Measurements from ENCODE around the gene CDRT4. TPM values are rescaled to one million over a fixed set of nuclear protein-coding genes. Genes with fewer than 3 reads are reported as not detected.

CDRT4 gene
- total RNA-seq, 1 donor from 2014 or later, result 3.4 TPM

DNA sequence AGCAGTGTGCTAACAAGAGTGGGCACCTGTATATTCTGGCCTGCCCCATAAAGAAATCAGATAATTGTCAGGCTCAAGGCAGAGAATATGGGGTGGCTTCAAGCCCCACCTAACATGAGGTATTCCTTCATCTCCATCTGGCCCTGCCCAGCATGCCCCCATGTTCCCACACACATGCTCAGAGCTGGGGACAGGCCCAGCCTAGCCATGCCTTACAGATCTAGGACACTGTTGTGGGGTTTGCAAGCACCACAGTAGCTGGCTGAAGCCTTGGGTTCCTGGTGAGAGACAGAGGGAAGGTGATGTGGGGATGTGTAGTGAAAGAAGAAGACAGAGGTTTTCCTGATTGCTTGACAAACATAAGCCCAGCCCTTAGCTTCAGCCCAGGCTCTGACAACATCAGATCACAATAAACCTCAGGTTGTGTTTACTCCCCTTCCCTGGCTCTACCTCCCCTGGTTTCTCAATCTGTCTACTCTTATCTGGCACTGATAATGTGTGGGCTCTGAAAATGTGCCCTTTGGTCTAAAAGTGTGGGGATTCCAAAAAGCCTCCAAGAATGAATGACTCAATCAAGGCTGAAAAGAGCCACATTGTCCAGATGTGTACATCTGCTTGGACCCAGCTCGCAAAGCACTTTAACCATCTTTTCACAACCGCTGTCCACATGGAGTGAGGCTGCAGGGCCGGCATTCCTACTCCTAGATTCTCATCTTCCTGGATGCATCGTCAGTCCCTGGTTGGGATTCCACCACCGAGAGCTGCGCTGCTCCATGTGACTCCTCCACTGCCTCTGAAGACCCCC is 34.4 kb downstream of the CDRT4 start:
- DNase-seq (ENCODE audit: low read depth), result no peak

DNA sequence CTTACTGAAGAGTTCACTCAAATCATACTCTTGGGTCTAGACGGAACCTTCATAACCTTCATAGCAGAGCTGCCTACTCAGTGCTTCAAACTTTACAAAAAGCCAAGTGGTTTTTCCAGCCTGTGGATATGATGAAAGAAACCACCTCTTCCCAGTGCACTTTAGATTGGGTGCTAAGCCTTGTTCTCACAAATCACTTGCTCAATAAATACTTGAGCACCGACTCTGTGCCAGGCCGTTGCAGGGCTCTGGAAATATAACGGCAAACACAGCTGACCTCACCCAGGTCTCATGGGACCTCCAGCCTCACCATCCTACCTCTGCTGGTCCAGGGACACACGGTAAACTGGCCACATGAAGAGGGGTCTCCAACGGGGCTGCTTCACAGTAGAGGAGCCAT is 35.7 kb downstream of the CDRT4 start:
- no peak for DNase-seq (ENCODE audit: low read depth)

DNA sequence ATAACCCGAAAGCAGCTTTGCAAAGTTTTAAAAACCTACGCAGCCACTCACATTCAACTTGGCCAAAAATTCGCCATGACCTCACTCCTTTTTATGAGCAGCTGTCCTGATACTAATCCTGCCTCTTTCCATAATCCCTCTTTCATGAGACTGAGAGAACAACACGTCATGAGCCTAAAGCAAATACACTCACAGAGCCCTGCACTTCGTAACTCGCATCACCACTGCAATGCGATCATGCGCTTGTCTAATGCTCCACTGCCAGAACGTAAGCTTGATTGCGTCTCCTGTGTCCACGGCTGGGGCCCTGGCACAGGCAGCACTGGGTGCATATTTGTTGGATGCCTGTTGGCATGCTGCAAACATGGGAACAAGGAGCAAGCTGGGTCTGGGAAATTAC is 36.2 kb downstream of the CDRT4 start:
- DNase-seq (ENCODE audit: low read depth), result peak; percentile 94

DNA sequence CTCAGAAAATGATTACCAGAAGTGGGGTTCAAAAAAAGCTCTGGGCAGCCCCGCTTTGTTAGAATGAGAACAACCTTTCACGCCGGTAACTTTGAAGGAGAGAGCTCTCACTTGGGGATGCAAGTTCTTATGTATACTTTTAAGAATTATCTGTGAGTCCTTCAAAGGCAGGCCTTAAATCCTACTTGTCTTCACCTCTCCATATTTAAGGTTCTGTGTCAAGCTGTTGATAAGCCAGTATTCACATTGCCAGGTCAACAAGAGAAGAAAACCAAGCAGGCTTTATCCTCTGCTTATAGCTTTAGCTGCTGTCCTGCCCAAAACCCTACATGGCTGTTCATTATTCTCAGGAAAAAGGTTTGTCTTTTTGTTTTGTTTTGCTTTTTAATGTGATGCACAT is 42.9 kb downstream of the CDRT4 start:
- DNase-seq (ENCODE audit: low read depth), result no peak

DNA sequence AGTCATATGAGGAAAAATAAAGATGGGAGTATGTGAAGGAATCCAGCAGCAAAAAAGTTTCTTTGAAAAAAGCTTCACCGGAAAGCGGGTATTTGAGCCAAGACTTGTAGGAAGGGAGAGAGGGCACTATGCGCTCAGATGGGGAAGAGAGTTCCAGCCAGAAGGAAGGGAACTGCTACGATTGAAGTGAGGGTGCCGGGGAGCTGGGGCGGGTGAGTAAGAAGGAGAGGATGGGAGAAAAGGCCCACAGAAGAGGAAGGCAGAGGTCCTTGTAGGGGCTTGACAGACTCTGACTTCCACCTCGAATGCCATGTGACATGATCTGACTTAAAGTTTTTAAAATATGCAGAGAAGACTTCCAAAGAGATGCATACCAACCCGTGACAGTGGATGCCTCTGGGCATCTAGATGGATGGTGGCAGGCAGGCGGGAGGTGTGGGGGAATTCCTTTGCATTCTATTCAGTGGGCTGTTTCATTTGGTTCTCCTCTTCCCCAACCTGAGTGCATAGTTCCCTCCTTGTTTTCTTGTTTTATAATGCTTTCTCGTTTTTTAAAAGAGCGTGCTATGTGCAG is 44.9 kb downstream of the CDRT4 start:
- DNase-seq (ENCODE audit: low read depth), result no peak

DNA sequence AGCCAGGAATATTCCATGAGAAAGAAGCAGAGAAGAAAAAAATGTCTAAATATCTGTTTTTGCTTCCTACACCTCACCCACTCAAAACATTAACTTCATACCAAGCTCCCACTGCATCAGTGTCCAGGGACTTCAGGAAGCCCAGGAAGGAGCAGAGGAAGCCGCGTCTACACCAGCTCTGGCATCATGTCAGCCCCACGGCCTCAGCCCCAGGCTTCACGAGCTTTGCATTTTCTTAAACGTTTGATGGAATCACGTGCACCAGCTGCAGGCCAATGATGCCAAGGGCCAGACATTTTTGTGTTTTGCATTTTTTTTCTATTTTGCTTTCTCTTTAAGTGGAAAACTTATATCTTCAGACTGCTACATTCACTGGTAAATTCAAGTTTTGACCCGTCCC is 48.6 kb downstream of the CDRT4 start:
- DNase-seq (ENCODE audit: low read depth), result no peak

DNA sequence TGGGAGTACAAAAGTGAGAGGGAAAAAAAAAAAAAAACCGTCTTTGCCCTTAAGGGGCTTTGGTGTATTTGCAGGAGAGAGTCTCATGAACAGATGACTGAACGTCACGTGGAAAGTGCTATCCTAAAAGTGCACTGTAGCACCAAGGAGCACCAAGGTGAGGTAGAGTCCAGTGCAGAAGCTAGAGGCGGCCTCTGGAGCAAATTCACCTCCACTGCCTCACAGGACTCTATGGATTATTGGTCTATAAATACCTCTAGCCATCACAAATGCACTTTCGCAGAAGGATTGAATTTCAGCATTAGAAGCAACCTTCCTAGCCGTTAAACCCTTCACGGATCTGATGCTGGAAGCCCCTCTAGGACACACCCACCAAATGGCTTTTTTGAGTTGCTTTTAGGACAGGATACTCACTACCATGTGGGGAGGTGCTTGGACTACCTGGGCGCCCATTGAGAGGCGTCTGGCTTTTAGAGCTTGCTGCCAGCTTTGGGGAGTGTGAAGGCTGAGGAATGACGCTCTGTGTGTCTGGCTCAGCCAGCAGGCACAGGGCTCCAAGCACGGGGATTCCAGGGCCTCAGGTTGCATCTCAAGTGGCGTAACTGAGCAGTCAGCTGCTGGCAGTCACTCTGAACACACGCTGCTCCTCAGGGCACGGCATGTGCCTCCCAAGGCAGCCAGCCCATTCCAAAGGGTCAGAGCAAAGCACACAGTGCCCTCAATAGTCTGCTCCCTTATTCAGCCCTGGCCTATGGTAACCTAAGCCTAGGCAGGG is 52.7 kb downstream of the CDRT4 start:
- DNase-seq (ENCODE audit: low read depth), result peak; percentile 78

DNA sequence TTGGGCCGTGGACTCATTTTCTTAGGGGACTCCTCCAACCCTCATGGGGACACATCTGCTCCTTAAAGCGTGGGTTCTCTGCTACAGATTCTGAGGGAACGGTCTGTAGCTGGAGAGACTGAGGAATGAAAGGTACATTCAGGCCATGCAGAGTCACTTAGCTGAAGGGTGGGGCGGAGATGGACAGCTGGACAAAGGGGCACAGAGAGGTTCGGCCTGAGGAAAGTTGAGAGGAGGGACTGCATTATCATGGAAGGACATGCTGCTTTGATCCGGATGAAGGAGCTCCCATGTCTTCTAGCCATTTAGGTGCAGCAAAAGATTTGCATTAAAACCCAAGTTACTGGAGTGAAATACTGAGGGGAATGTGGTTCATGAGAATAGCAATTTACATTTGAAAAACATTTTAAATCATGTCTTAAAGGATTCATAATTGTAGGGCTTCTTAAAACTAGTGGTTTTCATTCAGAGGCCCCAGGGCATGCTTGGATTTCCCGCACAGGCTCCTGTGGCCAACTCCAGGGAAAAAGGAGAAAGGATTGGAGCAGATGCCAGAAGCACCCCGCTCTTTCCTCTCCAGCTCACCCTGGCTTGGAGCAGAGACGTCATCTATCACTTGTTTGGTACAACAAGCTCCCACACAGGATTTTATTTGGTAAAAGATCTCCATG is 54.2 kb downstream of the CDRT4 start:
- DNase-seq (ENCODE audit: low read depth), result peak; percentile 36

DNA sequence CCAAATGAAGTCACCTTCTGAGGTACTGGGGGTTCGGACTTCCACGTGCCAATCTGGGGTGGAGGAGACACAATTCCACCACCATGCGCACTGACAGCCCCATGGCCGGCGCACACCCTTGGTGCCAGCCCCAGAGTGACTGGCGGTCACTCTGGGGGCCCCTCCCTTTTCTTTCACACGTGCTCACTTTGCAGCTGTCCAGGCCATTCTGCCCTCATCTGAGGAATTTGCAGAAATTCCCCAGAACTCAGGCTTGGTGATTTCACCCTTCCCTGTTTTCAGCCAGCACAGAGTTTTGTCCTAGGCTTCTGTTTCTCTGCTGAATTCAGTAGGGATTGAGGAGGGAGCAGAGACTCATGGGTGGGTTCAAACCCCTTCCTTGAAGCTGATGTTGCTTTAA is 54.8 kb downstream of the CDRT4 start:
- DNase-seq (ENCODE audit: low read depth), result peak; percentile 74

DNA sequence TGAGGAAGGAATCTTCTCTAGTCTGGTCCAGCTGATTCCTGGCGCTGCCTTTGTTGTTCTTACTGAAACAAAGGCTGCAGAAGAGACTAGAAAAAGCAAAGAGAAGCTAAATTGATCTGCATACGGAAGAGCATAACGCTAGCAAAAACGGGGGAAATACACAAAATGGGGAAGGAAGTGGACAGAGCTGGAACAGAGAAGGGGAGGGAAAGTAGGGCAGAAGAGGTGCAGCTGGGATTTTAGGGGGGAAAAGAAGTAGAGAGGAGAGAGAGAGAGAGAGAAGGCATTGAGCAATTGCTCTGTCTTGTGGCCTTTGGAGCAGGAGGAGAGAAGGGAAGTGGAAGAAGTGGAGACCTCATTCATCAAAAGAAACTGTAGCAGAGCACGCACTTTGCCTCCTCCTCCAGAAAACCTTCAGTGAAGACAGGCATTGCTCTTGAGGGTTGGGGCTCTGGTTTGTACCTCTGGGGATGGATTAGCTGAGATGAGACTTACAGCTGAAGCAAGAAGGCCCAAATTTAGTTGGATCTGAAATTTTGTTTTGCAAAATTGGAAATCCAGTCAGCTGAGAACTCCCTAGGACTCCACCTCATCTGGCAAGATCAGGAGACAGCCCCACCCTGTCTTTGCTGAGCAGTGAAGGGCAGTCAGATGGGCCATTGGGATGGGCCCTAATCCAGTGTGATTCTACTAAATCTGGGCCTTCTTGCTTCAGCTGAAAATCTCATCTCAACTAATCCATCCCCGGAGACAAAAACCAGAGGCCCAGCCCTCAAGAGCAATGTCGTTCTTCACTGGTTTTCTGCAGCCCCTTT is 55.8 kb downstream of the CDRT4 start:
- no peak for DNase-seq (ENCODE audit: low read depth)

DNA sequence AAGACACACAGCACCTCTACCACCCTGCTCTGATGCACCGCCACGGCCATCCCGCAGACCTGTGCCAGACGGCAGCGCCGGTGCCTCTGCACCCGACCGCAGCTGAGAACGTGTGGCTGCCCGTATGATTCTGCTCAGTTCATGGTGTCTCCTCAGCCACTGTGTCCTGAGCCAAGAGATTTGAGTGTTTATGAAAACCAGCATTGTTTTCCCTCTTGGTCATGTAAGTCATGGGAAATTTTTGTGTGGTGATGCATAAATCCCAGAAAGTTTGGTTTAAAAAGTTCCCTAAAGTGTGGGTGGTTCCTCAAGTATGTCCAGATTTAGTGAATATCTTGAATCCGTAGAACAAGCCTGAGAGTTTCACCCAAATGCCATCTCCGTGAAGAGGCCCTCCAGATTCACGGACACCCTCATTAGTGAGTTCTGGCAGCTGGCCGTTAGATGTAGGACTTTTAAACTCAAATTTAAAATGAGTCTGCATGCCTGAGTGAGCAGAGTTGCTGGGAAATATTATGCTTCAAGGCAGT is 57.6 kb downstream of the CDRT4 start:
- DNase-seq (ENCODE audit: low read depth), result peak; percentile 85

DNA sequence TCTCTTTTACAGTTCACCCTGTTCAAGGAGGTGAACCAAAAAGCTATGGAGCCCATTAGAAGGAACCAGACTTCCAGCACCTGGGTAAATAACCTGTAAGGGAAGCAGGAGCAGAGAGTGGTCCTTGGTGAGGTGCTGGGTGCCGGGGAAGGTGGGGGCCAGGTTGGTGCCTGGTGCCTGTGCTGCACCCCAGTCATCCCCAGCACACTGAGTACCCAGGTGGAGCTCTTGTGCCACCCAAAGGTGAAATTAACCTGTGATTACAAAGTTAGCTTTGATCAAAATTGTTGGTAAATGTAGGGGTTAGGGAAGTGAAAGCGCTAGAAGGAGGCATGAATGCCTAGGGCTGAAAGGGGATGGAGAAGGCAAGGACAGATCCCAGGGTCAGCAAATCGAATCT is 58.6 kb downstream of the CDRT4 start:
- DNase-seq (ENCODE audit: low read depth), result no peak

DNA sequence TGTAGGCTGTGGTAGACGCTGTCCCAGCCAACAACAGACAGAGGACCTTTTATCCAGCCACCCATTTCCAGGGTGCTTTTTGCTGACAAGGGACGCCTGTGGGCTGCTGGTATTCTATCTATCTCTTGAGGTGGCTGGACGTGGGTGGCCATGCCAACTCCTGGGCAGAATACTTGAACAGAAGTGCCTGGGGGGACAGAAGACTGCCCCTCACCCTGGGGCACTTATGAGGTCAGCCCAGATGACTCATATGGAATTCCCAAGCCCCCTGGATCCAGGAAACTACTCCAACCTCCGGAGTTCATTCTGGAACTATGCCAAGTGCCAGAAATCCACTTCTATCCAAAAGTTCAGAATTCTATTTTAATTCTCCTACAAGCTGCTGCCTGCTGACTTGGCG is 61.3 kb downstream of the CDRT4 start:
- peak; percentile 52 for DNase-seq (ENCODE audit: low read depth)

DNA sequence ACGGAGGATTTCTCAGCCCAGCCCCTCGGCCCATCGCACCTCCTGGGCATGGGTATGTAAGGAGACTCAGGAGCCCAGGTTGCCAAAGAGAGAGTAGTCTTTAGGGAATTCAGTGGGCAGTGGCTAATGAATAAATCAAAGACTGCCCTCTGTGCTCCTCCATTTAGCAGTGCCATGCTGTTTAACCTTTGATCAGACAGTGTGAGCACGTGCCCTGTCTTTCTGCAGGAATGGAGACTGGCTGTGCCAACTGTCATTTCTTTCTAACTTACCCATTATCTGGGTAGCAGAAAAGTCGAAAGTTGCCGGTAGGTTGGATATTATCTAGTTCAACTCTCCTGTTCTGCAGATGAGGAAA is 62.4 kb downstream of the CDRT4 start:
- no peak for DNase-seq (ENCODE audit: low read depth)

DNA sequence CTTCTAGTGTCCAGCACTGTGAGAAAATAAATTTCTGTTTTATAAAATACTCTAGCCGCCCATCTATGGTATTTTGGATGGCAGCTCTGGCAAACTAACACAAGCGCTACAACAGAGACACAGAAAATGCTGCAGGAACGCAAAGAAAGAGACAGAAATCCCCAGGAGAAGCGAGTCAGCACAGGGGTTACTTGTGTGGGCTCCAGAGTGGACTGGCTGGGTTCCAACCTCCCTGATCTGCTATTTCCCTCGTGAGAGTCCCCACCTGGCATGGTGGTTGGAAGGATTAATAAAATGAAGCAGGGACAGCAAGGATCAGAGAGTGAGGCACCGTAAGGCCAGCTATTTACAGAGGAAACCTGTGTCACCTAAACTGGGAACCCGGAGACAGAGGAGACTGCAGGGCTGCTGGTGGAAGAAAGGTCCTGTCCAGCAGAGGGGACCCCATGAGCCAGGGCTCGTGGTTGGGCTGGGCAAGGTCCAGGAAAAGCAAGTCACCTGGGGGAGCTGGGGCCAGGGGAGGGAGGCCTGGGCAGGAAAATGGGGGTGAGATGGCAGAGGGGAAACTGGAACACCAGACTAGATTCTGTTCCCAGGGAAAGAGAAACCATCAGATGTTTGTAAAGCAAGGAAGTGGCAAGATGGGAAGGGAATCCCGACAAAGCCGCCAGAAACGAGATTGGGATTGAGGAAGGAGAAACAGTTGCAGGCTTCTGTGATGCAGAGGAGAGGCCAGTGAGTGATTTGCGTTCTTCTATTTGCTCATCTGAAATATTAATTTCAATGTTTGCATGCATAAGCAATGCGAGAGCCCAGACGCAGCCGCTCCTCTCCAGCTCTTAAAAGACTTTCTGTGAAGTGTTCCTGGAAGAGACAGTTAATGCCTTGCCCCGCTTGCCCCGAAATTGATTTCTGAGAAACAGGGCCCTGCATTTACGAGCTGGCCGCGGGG is 63.0 kb downstream of the CDRT4 start:
- DNase-seq (ENCODE audit: low read depth), result peak; percentile 69

DNA sequence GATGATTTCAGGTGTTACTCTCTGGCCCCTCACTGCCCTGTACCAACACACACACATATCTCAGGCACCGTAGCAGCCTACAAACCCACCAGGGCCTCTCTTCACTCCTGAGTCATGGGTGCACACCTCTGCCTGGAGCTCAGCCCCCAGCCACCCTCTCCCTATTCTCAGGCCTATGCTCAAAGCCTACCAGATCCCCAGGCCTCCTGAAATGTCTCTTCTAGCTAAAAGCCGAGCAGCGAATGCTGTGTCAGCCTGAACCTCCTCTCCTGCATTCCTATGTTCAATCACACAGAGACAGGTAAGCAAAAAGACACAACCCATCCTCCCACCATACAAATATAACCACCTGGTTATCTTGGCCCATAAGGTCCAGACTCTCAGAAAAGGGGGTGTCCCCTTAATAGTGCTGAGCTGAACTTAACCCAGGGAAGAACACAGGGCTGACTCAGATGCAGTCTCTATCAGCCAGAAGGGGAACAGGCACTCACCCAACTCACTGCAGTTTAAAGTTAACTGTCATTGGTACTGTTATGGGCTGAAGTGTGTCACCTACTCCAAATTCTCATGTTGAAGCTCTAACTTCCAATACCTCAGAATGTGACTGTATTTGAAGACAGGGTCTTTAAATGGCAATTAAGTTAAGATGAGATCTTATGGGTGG is 64.0 kb downstream of the CDRT4 start:
- peak; percentile 33 for DNase-seq (ENCODE audit: low read depth)

DNA sequence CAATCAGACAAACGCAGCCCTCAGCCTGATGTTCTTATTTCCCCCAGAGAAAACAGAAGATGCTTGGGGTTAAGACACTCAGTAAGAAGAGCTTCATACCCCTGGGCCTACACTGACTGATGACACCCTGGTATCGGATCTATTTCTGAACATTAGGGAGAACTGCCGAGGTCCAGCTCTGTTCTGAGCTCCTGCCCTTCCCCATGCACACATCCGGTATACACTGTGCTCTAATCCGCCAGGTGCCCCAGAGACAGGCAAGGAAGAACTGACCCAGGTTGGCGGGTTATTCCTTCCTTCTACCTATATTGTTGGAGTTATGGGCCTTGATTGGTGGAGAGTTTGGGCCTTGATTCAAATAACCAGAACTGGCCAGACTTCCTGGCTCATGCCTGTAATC is 68.0 kb downstream of the CDRT4 start:
- DNase-seq (ENCODE audit: low read depth), result no peak

DNA sequence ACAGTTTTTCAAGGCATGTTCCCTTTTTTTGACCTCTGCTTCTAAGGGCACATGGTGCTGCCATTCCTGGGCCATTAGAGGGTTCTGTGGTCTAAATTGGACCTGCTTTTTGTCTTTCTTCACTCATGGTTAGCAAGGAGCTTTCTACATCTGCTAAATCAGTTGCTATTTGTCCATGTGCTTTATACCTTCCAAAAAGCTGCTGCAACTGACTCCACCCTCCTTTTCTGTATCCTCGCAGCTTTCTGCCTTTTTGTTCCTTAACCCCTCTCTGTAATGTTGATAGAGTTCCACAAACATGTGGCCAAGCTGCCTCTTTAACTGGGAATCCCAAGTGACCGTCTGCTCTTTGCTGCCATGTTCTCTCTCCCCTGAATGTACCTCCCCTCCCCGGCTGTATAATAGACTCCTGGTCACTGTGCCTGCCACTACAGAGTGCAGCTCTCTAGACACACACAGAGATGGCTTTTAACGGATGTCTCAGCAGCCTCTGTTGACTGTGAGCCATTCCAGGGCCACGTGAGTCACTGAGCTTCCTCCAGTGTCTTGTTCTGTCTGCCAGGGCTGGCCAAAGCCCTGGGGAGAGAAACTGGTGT is 68.6 kb downstream of the CDRT4 start:
- peak; percentile 81 for DNase-seq (ENCODE audit: low read depth)

DNA sequence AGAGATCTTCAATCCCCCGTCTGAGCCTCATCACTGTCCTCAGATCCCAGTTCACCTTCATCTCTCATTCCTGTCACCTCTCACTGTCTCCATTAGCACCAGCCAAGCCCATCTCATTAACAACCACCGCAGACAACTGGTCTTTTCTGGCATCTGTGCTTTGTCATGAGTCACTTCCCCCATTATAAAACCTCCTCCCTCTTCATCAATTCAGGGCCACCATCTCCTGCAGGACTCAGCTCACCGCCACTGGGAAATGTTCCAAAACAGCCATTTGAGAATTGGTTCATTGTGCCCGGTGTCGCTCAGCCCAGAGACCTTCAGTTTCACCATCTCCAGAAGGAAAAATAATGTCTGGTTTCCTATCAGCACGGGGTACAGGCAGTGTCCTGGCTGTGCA is 69.1 kb downstream of the CDRT4 start:
- peak; percentile 95 for DNase-seq (ENCODE audit: low read depth)
